ENCODE data around the gene MIOX.

The MIOX gene

GRCh38 chr22:50471962-50472361, 14.7 kb upstream of the MIOX start:
- Histone ChIP-seq H3K9ac (ENCODE audit: low read depth, low read length, poor library complexity, severe bottlenecking) (peak overlapping the region; percentile 85), H3K27me3 (ENCODE audit: insufficient read depth, low read length, poor library complexity, severe bottlenecking) (no peaks in the 10 kb centered on the region), H3K4me1 (ENCODE audit: insufficient read depth, low read length, poor library complexity, severe bottlenecking) (peaks cover 66% of the 10 kb centered on the region), H3K36me3 (ENCODE audit: insufficient read depth, low read length) (peaks cover 5% of the 10 kb centered on the region; the same call in 1 of the 2 replicates), H2AFZ (ENCODE audit: low read length) (no peak overlapping the region), H3K4me2 (ENCODE audit: low read depth, low read length, poor library complexity, severe bottlenecking) (peak overlapping the region; percentile 94), H4K20me1 (ENCODE audit: insufficient read depth, low read length, poor library complexity, severe bottlenecking) (peaks cover 34% of the 10 kb centered on the region), H3K9me3 (ENCODE audit: insufficient read depth, low read depth, low read length) (no peaks in the 10 kb centered on the region), H3K9me2 (replicated peaks; ENCODE audit: low read depth, low read length) (no peaks in the 10 kb centered on the region), H3K79me2 (ENCODE audit: insufficient read depth, low read length) (peaks cover 68% of the 10 kb centered on the region), H3F3A (ENCODE audit: low read depth) (peaks cover 10% of the 10 kb centered on the region; the same call in 1 of the 2 replicates), H3K4me3 (ENCODE audit: low read length, poor library complexity, severe bottlenecking) (peak overlapping the region; percentile 72)
- TF ChIP-seq EZH2phosphoT487 (IDR thresholded peaks at IDR 0.05; ENCODE audit: borderline replicate concordance) (no peak), CTCF (conservative IDR thresholded peaks at IDR 0.05; ENCODE audit: low read length) (no peak)

DNA sequence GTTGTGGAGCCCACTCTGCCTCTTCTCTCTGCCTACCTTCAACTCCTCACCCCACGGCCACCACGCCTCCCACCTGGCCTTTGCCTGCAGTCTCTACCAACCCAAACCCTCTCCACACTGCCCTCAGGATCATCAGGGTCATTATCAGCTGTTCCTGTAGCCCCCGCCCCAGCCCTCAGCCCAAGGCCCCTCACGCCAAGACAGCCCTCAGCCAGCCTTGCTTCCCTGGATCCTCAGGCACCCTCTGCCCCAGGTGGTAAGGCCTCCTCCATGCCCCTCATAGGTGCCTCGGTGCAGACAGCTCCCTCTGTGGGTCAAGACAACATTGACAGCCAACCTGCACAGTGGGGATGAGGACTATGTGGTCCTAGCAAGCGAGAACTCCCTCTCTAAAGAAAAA, 13.6 kb upstream of the MIOX start:
- TF ChIP-seq EZH2phosphoT487 (IDR thresholded peaks at IDR 0.05; ENCODE audit: borderline replicate concordance), result no peak
- TF ChIP-seq CTCF (conservative IDR thresholded peaks at IDR 0.05; ENCODE audit: low read length), result peak; percentile 84
- Histone ChIP-seq H3F3A (ENCODE audit: low read depth) (peaks cover 10% of the 10 kb centered on the region; the same call in 1 of the 2 replicates), H3K4me1 (ENCODE audit: insufficient read depth, low read length, poor library complexity, severe bottlenecking) (peaks cover 59% of the 10 kb centered on the region), H3K27me3 (ENCODE audit: insufficient read depth, low read length, poor library complexity, severe bottlenecking) (no peaks in the 10 kb centered on the region), H3K79me2 (ENCODE audit: insufficient read depth, low read length) (peaks cover 57% of the 10 kb centered on the region), H3K4me2 (ENCODE audit: low read depth, low read length, poor library complexity, severe bottlenecking) (peak overlapping the region; percentile 94), H3K36me3 (ENCODE audit: insufficient read depth, low read length) (no peaks in the 10 kb centered on the region), H3K9ac (ENCODE audit: low read depth, low read length, poor library complexity, severe bottlenecking) (peak overlapping the region; percentile 85), H3K4me3 (ENCODE audit: low read length, poor library complexity, severe bottlenecking) (peak overlapping the region; percentile 72), H4K20me1 (ENCODE audit: insufficient read depth, low read length, poor library complexity, severe bottlenecking) (peaks cover 34% of the 10 kb centered on the region), H3K9me2 (replicated peaks; ENCODE audit: low read depth, low read length) (no peaks in the 10 kb centered on the region), H2AFZ (ENCODE audit: low read length) (no peak overlapping the region), H3K9me3 (ENCODE audit: insufficient read depth, low read depth, low read length) (no peaks in the 10 kb centered on the region)

DNA sequence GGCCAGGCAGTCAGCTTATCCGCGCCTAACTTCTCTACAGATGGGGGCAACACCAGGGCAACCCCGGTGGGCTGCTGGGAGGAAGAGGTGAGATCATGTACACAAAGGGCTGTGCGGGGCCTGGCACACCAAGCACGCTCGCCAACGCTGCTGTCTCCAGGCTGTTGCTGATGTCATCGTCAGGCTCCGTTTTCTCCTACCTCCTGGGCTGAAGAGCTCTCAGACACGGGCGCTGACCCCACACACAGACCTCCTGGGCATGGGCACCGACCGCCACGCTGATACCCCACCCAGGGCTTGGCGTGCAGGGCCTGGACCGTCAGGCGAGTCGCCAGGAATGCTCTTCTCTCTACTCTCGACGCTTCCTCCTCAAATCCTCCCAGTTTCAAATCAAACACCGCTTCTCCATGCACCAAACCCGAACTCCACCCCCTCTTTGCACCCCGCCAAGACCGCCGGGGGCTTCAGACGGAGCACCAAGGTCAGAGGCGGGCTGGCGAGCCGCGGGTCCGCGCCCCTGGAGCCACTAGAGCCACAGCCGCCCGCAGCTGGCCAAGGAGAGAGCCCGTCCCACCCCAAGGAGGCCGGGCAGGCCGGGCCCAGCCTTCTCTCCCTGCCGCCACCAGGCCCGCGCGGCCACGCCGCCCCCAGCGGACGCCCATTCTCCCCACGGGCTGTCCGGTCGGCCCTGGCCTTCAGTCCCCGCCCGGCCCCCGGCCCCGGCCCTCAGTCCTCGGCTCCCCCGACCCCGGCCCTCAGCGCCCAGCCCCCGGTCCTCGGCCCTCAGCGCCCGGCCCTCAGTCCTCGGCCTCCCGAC, 12.6 kb upstream of the MIOX start:
- Histone ChIP-seq H3K36me3 (ENCODE audit: insufficient read depth, low read length) (no peaks in the 10 kb centered on the region), H3K9ac (ENCODE audit: low read depth, low read length, poor library complexity, severe bottlenecking) (peak overlapping the region; percentile 85), H4K20me1 (ENCODE audit: insufficient read depth, low read length, poor library complexity, severe bottlenecking) (peaks cover 26% of the 10 kb centered on the region), H3K27me3 (ENCODE audit: insufficient read depth, low read length, poor library complexity, severe bottlenecking) (no peaks in the 10 kb centered on the region), H3K4me1 (ENCODE audit: insufficient read depth, low read length, poor library complexity, severe bottlenecking) (peaks cover 49% of the 10 kb centered on the region), H3K4me3 (ENCODE audit: low read length, poor library complexity, severe bottlenecking) (peak overlapping the region; percentile 72), H3K9me2 (replicated peaks; ENCODE audit: low read depth, low read length) (no peaks in the 10 kb centered on the region), H3K4me2 (ENCODE audit: low read depth, low read length, poor library complexity, severe bottlenecking) (peak overlapping the region; percentile 94), H3K79me2 (ENCODE audit: insufficient read depth, low read length) (peaks cover 47% of the 10 kb centered on the region), H2AFZ (ENCODE audit: low read length) (no peak overlapping the region), H3F3A (ENCODE audit: low read depth) (peaks cover 9% of the 10 kb centered on the region; the same call in 1 of the 2 replicates), H3K9me3 (ENCODE audit: insufficient read depth, low read depth, low read length) (no peaks in the 10 kb centered on the region)
- TF ChIP-seq EZH2phosphoT487 (IDR thresholded peaks at IDR 0.05; ENCODE audit: borderline replicate concordance) (no peak), CTCF (conservative IDR thresholded peaks at IDR 0.05; ENCODE audit: low read length) (no peak)

All from Loucy (cell line).